Stimulated activated CD4-positive, alpha-beta T cell treated with anti-CD3 and anti-CD28 coated beads, Interleukin-2, amount 100 ng/mL, for 24 hours (primary cell): Measurements from ENCODE around the gene L2HGDH.
"Not testable (repeated sequence)": the region's sequence is repeated elsewhere in the genome, so short reads cannot be mapped to it uniquely, and the experiment has no call there.

Experiments
- DNase-seq, 2 donors: peaks; one replicate each; pipeline ENCODE4 v3.0.0-alpha.2; 2020

Gene L2HGDH

GRCh38 chr14:50311972-50312733 lies at the start of gene L2HGDH, which contains the start of gene DMAC2L:
Gene L2HGDH (minus strand): TSS chr14:50312229. CDS start chr14:50312150, 79 bp downstream.
Gene DMAC2L (plus strand): TSS chr14:50312324. CDS start chr14:50321488, 9,164 bp downstream.
- DNase-seq, result peak; percentile 90 to 92

GRCh38 chr14:50360851-50361250 lies 48.8 kb upstream of the L2HGDH start:
- DNase-seq, result no peak

- no peak for DNase-seq
These were observed 48.1 kb upstream of the L2HGDH start for GRCh38 chr14:50360093-50360492.

- no peak for DNase-seq
These were observed 47.6 kb upstream of the L2HGDH start for GRCh38 chr14:50359631-50360030.

- DNase-seq, result no peak
These were observed 45.8 kb upstream of the L2HGDH start for GRCh38 chr14:50357753-50358395.

- DNase-seq, result no peak
These were observed 45.1 kb upstream of the L2HGDH start for GRCh38 chr14:50357124-50357523.

- DNase-seq, result not testable (repeated sequence)
These were observed 44.3 kb upstream of the L2HGDH start for GRCh38 chr14:50356283-50356682.

- no peak for DNase-seq
These were observed 43.7 kb upstream of the L2HGDH start for GRCh38 chr14:50355692-50356091.

GRCh38 chr14:50354527-50354926 lies 42.5 kb upstream of the L2HGDH start:
- DNase-seq, result no peak

- DNase-seq, result no peak
These were observed 41.1 kb upstream of the L2HGDH start for GRCh38 chr14:50353126-50353525.

- no peak for DNase-seq
These were observed 40.6 kb upstream of the L2HGDH start for GRCh38 chr14:50352584-50352983.

GRCh38 chr14:50350975-50351374 lies 38.9 kb upstream of the L2HGDH start:
- no peak for DNase-seq

- no peak for DNase-seq
These were observed 36.9 kb upstream of the L2HGDH start for GRCh38 chr14:50348933-50349332.

- DNase-seq, result no peak
These were observed 35.5 kb upstream of the L2HGDH start for GRCh38 chr14:50347521-50347920.

- no peak for DNase-seq
These were observed 33.9 kb upstream of the L2HGDH start for GRCh38 chr14:50345846-50346422.

- no peak for DNase-seq
These were observed 33.0 kb upstream of the L2HGDH start for GRCh38 chr14:50344876-50345563.

- DNase-seq, result peak; percentile 67 to 78
These were observed 32.2 kb upstream of the L2HGDH start for GRCh38 chr14:50344116-50344775.

GRCh38 chr14:50343434-50343833 lies 31.4 kb upstream of the L2HGDH start:
- DNase-seq, result no peak

- DNase-seq, result peak; percentile 30 to 34
These were observed 30.4 kb upstream of the L2HGDH start for GRCh38 chr14:50342221-50343078.

- no peak for DNase-seq
These were observed 28.9 kb upstream of the L2HGDH start for GRCh38 chr14:50340963-50341362.

GRCh38 chr14:50340045-50340444 lies 28.0 kb upstream of the L2HGDH start:
- DNase-seq, result no peak
